GM18909 (cell line): ENCODE data around the gene SRBD1.

Experiments
- ATAC-seq: cut with Tn5 transposase; IDR thresholded peaks from one replicate; pipeline ENCODE4 v1.9.1; 2021; ENCODE audit warnings: mild to moderate bottlenecking; ENCODE audit not compliant: unreplicated experiment, poor library complexity

SRBD1 gene

GRCh38 chr2:45494275-45494977, 116.6 kb downstream of the SRBD1 start:
- no peak for ATAC-seq

DNA sequence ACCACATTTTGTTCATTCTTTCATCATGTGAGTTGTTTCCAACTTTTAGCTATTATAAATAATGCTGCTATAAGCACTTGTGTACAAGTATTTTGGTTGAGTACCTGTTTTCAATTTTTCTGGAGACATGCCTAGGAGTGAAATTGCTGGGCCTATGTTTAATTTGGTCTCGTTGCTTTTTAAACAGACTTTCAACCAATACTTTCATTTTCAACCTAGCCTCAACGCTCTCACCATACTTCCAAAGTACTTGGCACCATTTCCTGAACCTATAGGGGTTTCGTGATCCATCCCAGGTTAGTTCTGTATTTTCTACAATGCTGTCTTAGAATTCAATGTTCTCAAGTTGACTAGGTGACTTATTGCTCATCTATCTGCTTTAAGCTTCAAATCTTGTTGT, 126.1 kb downstream of the SRBD1 start:
- no peak for ATAC-seq

GRCh38 chr2:45483997-45484396, 127.1 kb downstream of the SRBD1 start:
- no peak for ATAC-seq

GRCh38 chr2:45477546-45477945, 133.5 kb downstream of the SRBD1 start:
- ATAC-seq, result no peak

GRCh38 chr2:45470531-45470930, 140.5 kb downstream of the SRBD1 start:
- ATAC-seq, result no peak

GRCh38 chr2:45469314-45470099, 141.6 kb downstream of the SRBD1 start:
- ATAC-seq, result no peak

GRCh38 chr2:45468279-45468678, 142.8 kb downstream of the SRBD1 start:
- ATAC-seq, result no peak

DNA sequence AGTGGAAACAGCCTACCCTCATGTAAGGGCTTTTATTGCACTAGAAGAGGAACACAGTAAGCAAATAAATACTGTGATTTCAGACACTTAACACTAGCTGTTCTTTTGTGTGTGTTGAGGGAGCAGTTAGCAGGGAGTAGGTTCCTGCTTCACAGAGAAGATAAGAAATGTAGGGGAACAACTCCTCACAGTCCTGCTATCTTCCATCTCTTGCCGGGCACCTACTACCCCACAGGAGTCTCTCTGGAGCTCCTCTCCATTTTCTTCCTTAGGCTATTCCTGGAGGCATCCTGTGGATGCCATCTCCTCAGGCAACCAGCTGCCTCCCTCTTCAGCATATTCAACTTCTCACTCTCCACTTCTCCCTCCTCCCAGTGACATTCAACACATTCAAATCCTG, 145.0 kb downstream of the SRBD1 start:
- no peak for ATAC-seq

- no peak for ATAC-seq
Observed at GRCh38 chr2:45460825-45461224, 150.2 kb downstream of the SRBD1 start.

DNA sequence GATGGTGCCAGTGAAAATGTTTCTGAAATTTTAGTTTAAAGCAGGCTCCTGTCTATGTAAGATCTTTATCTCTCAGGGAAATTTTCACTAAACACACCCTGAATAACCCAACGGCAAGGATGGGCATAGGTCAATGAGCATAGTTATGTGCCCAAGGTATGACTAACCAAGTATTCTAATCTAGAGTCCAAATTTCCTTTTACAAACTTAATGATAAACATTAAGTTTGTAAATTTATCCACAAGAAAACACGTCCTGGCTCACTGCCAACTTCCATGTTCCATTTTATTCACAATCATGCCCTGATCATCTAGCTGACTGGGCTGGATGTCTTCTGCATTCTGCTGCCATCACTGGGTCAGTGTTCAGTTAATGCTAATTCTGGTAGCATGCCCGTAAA, 151.2 kb downstream of the SRBD1 start:
- no peak for ATAC-seq

GRCh38 chr2:45458909-45459563, 152.0 kb downstream of the SRBD1 start:
- ATAC-seq, result no peak

DNA sequence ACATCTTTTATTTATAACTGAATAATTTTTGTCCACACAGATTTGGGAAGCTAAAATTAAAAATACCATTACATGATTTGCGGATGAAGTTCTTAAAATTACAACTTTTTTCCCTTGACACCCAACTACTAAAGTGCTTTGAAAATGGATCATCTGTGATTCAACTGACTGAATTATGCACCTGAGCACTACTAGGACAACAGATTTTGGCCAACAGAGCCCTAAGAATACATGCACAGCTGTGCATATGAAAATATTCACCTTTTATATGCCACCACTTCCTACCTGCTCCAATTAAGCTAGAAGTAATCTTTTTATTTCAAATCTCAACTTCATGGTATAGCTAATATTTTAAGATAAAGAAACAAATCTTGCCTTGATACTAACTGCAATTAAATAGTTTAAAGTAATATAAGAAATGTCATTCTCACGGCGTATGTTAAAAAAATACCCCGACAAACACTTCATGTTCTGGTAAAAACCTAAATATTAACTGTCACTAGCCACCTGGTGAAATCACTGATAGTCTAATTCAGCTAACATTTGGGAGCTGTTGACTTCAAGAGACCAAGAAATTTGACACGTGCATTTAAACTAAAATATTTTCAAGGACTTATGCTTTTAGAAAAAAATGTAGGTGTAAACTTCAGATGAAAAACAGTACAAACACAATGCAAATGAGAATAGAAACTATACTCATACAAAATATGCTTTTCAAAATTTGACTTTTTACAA, 153.7 kb downstream of the SRBD1 start:
- no peak for ATAC-seq

GRCh38 chr2:45452866-45453265, 158.2 kb downstream of the SRBD1 start:
- ATAC-seq, result no peak

DNA sequence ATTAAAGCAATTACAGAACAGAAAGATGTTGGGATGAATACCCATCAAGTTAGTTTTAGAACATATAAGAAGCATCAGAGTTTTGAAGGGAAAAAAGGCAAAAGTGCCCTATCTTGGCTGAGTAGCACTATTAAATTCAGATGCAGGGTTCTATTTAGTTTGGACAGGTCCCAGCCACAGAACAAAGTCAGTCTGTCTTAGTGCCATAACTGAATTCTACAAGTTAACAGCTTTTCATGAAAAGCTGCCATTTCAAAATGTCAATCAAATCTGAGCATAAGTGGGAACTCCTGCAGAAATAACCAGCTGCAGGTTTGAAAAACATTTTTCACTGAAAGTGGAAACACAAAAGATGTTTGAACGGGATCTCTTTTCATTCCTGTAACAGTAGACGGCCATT, 160.4 kb downstream of the SRBD1 start:
- ATAC-seq, result no peak

DNA sequence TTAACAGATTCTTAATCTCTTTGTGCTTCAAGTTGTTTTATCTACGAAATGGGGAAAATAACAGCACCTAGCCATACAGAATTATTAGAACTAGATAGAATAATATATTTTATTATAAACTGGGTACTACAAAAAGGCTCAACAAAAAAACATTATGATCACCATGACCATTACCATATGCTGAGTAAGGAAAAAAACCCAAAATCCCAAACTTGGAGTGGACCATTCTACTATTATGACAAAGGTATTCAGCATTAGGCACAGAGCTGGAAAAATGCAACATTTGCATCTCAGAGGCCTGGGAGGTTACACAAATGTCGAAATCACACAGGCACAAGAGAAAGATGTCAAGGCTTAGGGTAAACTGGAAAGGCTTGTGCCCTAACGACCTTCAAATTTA, 162.8 kb downstream of the SRBD1 start:
- ATAC-seq, result no peak

DNA sequence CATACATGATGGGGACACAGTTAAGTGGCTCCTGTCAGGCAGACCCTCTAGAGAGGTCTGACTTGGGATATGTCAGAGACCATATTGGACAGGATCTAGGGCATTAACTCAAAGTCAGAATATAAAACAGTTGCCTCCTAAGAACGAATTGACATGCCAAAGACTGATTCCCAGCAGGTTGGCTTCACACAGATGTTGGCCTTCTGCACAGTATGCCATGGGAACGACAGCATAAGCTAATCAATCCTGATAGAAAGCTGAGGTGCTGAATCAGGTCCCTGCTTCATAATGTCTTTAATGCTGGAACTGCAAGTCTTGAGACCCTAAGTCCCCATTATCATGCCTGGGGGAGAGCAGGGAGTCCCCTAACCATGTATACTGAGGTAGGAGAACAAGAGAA, 165.1 kb downstream of the SRBD1 start:
- no peak for ATAC-seq

DNA sequence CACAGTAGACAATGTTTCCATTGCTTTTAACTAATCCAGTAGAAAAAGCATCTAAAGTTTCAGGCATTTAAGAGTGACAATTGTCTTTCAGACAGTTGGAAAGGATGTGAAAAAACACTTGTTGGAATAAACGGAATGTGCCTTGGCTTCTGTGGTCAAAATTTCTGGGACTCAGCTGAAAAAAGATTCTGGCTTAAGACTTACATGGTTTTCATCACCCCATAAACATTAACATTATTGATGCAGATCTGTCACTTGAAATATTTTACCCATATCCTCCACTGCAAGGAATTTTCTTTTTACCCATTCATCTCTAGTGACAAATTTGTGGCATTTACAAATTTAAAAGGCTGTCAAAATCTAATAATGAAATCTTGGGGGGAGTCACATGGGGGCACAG, 166.0 kb downstream of the SRBD1 start:
- ATAC-seq, result no peak

GRCh38 chr2:45443012-45443411, 168.1 kb downstream of the SRBD1 start:
- no peak for ATAC-seq

- no peak for ATAC-seq
Observed at GRCh38 chr2:45442026-45442425, 169.0 kb downstream of the SRBD1 start.

DNA sequence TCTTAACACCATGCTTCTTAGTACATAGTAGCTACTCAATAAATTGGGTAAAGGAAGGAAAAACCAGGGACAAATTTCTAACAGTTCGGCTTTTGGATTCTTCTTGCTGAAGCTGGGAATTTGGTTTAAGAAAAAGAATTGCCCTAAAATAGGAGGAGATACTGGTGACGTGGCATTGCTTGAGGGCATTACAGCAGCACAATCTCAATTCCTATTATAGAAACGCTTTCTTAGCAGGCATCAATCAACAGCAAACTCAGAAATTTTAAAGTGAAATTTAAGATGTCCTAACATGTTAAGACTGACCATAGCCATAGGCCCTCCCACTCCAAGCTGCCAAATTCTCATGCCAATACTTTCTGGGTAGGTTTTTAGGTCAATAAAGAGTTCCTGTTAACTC, 169.5 kb downstream of the SRBD1 start:
- no peak for ATAC-seq
